Tibial artery (tissue), 4 donors: ENCODE results near the gene MYOF.
"Not testable (repeated sequence)": the region's sequence is repeated elsewhere in the genome, so short reads cannot be mapped to it uniquely, and the experiment has no call there.

ENCODE experiments used
- DNase-seq, 2 donors: peaks; one replicate each; pipeline ENCODE4 v3.0.0-alpha.2; 2019
- H3K27ac ChIP-seq, 2 donors: fragments of 200-600 bp; sonication (generic) in 1 of 2; 1 replicate in 1 of 2; 2 replicates in 1 of 2; pipeline ENCODE4 v1.5.1; 2018 to 2019; ENCODE audit warnings: mild to moderate bottlenecking in 1 of 2
- H3K27me3 ChIP-seq, 2 donors: fragments of 200-600 bp; sonication (generic) in 1 of 2; one replicate each; pipeline versions ENCODE4 v1.5.1 to v1.6.0; 2016 to 2019
- H3K36me3 ChIP-seq, 3 donors: fragments of 200-600 bp; sonication (generic) in 2 of 3; one replicate each; pipeline ENCODE4 v1.5.1; 2016 to 2019; ENCODE audit warnings: mild to moderate bottlenecking in 2 of 3
- H3K4me1 ChIP-seq, 4 donors: fragments of 200-600 bp; sonication (generic) in 2 of 4; 1 replicate in 3 of 4; 2 replicates in 1 of 4; pipeline ENCODE4 v1.5.1; 2016 to 2019
- H3K4me3 ChIP-seq, 2 donors: fragments of 200-600 bp; sonication (generic) in 1 of 2; 1 replicate in 1 of 2; 2 replicates in 1 of 2; pipeline ENCODE4 v1.5.1; 2018 to 2019; ENCODE audit warnings: mild to moderate bottlenecking in 2 of 2
- H3K9me3 ChIP-seq, 3 donors: fragments of 200-600 bp; sonication (generic) in 1 of 3; one replicate each; pipeline ENCODE4 v1.5.1; 2016 to 2019
- CTCF ChIP-seq, 2 experiments: fragments of 200-600 bp in 1 of 2; fragments of 450-650 bp in 1 of 2; IDR thresholded peaks; one replicate each; pipeline ENCODE4 v1.5.1; 2017 to 2019; ENCODE audit warnings: antibody characterized with exemption in 2 of 2, mild to moderate bottlenecking in 1 of 2, moderate library complexity in 1 of 2
- intact Hi-C: fragments of 100-400 bp; cut with DNase I; formaldehyde crosslinking; loops from one replicate; pipeline ENCODE4 v1.15.0; 2023; ENCODE audit warnings: low total_unique reads

The MYOF gene

GRCh38 chr10:93367664-93368063, 114.5 kb downstream of the MYOF start:
- TF ChIP-seq CTCF (IDR thresholded peaks at IDR 0.05): no peak
- DNase-seq: no peak
- H3K27me3 ChIP-seq: no peaks in the 10 kb centered on the region
- H3K4me3 ChIP-seq: no peak overlapping the region
- no peaks in the 10 kb centered on the region for H3K9me3 ChIP-seq
- H3K27ac ChIP-seq: no peak overlapping the region
- peaks cover 38 to 88% (median 87%) of the 10 kb centered on the region in 3 donors for H3K36me3 ChIP-seq
- intact Hi-C loops: loop anchor here (2.0 kb wide), 1 partner anchor 293 kb away; no protein-coding TSS in a partner anchor
- no peaks in the 10 kb centered on the region for H3K4me1 ChIP-seq

- Histone ChIP-seq H3K4me3 (no peak overlapping the region), H3K36me3 (peaks cover 35 to 97% (median 91%) of the 10 kb centered on the region in 3 donors), H3K27ac (no peak overlapping the region), H3K9me3 (no peaks in the 10 kb centered on the region), H3K4me1 (no peaks in the 10 kb centered on the region), H3K27me3 (no peaks in the 10 kb centered on the region)
- intact Hi-C loops: no loop called here
- no peak for TF ChIP-seq CTCF (IDR thresholded peaks at IDR 0.05)
- no peak for DNase-seq
These were observed 117.2 kb downstream of the MYOF start for GRCh38 chr10:93364966-93365365.

- H3K27me3 ChIP-seq: no peaks in the 10 kb centered on the region
- DNase-seq: peak; percentile 56 to 78
- no peaks in the 10 kb centered on the region for H3K4me1 ChIP-seq
- H3K9me3 ChIP-seq: no peaks in the 10 kb centered on the region
- H3K36me3 ChIP-seq: peaks cover 40 to 97% (median 92%) of the 10 kb centered on the region in 3 donors
- no peak for TF ChIP-seq CTCF (IDR thresholded peaks at IDR 0.05)
- no peak overlapping the region for H3K27ac ChIP-seq
- intact Hi-C loops: no loop called here
- no peak overlapping the region for H3K4me3 ChIP-seq
These were observed 118.1 kb downstream of the MYOF start for GRCh38 chr10:93363891-93364648.

- not testable (repeated sequence) for H3K27me3 ChIP-seq, DNase-seq, H3K4me1 ChIP-seq, H3K27ac ChIP-seq, H3K4me3 ChIP-seq, H3K9me3 ChIP-seq
- peaks cover 50 to 93% (median 93%) of the 10 kb centered on the region in 3 donors for H3K36me3 ChIP-seq
- intact Hi-C loops: loop anchor here (10.0 kb wide), 1 partner anchor 274 kb away; no protein-coding TSS in a partner anchor
These were observed 123.7 kb downstream of the MYOF start for GRCh38 chr10:93358398-93358797.

- peak; percentile 24 to 35 for TF ChIP-seq CTCF (IDR thresholded peaks at IDR 0.05)
- Histone ChIP-seq H3K36me3 (peaks cover 50 to 93% (median 90%) of the 10 kb centered on the region in 3 donors), H3K27ac (no peak overlapping the region), H3K27me3 (no peaks in the 10 kb centered on the region), H3K4me1 (peaks cover 0 to 5% (median 0%) of the 10 kb centered on the region in 4 donors), H3K9me3 (no peaks in the 10 kb centered on the region), H3K4me3 (no peak overlapping the region)
- intact Hi-C loops: loop anchor here (10.0 kb wide), 1 partner anchor 273 kb away; no protein-coding TSS in a partner anchor
- no peak for DNase-seq
These were observed 124.5 kb downstream of the MYOF start for GRCh38 chr10:93357680-93358079.

- Histone ChIP-seq H3K9me3 (no peaks in the 10 kb centered on the region), H3K4me3 (no peak overlapping the region), H3K4me1 (peaks cover 0 to 10% (median 1%) of the 10 kb centered on the region in 4 donors), H3K36me3 (peaks cover 55 to 91% (median 87%) of the 10 kb centered on the region in 3 donors), H3K27me3 (no peaks in the 10 kb centered on the region), H3K27ac (no peak overlapping the region)
- intact Hi-C loops: loop anchor here (10.0 kb wide), 1 partner anchor 272 kb away; no protein-coding TSS in a partner anchor
- TF ChIP-seq CTCF (IDR thresholded peaks at IDR 0.05): no peak
- no peak for DNase-seq
These were observed 125.6 kb downstream of the MYOF start for GRCh38 chr10:93356516-93356915.
